Measurements from ENCODE around the gene DUSP8.

The DUSP8 gene

DNA sequence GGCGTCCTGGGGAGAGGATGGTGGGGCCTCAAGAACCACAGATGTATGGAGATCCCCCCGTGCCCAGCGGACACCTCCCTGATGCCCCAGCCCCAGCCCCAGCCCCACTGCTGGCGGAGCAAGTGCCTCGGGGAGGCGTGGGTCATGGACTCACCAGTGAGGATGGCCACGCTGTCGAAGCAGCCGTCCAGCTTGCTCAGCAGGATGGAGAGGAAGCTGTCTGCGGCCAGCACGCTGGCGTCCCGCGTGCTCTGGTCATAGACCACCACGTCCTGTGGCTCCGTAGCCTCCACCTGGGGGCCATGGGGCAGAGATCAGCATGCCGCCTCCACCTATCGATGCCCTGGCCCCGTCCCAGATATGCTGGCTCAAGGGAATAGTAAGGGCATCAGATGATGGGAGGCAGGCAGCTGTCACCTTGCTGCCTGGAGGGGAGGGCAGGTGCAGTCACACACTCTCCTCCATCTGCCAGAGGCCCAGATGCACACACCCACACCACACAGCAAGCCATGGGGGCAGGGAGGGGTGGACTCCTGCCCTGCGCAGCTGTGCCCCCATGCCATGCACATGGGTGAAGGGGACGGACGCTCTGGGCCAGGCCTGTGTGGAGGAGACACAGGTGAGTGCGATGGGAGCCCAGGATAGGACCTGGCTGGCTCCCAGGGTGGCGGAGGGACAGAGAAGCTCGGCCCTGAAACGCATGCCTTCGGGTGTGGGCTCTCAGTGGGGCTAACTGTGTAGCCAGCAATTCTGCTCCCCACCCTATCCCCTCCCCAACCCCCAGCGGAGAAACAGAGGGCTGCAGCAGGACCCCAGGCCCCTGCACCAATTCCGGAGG, 8.2 kb downstream of the DUSP8 start:
- Mint-ChIP-seq H3K4me3 (no peak overlapping the region), H3K27ac (no peak overlapping the region), H3K36me3 (no peaks in the 10 kb centered on the region), H3K9me3 (no peaks in the 10 kb centered on the region), H3K4me1 (peaks cover 5% of the 10 kb centered on the region), H3K27me3 (no peaks in the 10 kb centered on the region)

DNA sequence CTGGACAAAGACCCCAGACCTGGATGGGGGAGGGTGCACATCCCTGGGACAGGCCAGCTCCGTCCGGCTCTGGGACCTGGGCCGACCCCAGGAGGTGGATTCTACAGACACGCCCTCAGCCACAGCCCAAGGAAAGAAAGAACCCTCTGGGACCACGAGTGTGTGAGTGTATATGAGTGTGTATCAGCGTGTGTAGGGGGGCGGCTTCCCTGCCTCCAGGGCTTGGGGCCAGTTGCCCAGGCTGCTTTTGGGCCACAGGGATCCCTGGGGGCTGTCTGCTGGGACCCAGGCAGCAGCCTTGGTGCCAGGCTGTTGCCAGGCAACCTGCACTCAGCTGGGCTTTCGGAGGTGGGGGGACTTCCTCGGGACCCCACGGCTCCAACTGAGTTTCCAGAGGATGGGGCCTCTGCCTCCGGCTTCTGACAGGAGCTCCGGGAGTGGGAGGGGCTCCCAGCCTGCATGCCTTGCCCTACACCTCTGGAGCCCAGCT, 8.9 kb downstream of the DUSP8 start:
- Mint-ChIP-seq H3K27me3 (no peaks in the 10 kb centered on the region), H3K36me3 (no peaks in the 10 kb centered on the region), H3K4me1 (no peaks in the 10 kb centered on the region), H3K27ac (no peak overlapping the region), H3K4me3 (no peak overlapping the region), H3K9me3 (no peaks in the 10 kb centered on the region)

DNA sequence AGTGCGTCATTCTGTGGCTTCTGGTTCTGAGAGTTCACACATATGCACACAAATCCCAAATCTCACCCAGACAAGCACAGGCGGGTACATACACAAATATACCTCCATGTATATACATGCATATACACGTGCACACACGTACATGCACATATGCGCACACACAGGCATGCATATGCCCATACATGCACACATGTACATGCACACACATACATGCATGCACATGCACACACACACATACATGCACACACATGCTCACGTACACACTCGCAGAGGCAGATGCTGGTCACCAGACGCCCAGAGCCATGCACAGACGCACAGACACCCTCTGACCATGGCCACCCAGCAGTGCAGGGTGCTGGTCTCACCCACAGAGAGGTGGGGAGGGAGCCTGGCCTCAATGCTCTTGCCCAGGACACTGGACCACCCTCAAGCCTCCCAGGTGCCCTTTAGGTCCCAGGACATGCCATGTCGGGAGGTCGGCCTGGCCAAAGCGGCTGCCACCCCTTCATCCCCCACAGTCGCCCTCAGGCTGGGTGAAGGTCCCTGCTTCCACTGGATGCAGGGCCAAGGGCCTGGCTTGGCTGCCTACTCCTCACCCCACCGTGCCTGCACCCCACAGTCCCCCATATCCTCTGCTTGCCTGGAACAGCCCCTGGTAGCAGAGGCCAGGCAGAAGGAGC, 9.5 kb downstream of the DUSP8 start:
- Mint-ChIP-seq H3K9me3 (no peaks in the 10 kb centered on the region), H3K4me3 (no peak overlapping the region), H3K4me1 (no peaks in the 10 kb centered on the region), H3K36me3 (peaks cover 3% of the 10 kb centered on the region), H3K27ac (no peak overlapping the region), H3K27me3 (no peaks in the 10 kb centered on the region)

DNA sequence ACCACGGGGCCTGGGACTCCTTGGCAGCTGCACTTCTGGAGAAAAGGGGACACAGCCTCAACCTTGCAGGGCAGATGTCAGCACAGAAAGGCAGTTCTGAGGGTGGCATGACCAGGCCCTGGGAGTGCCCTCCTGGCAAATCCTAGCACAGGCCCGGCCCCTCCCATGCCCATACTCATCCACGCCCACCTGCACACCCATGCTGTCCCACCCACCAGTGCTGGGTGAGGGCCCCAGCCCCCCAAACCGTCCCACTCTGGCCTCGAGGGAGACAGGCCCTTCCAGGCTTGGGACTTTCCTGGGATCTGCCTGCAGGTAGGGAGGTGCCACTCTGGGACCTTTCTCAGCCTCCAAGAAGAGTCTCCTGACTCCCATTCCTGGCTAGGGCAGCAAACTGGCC, 10.1 kb downstream of the DUSP8 start:
- H3K4me3 Mint-ChIP-seq, result no peak overlapping the region
- H3K27ac Mint-ChIP-seq, result no peak overlapping the region
- H3K4me1 Mint-ChIP-seq, result no peaks in the 10 kb centered on the region
- no peaks in the 10 kb centered on the region for H3K9me3 Mint-ChIP-seq
- peaks cover 4% of the 10 kb centered on the region for H3K36me3 Mint-ChIP-seq
- H3K27me3 Mint-ChIP-seq, result no peaks in the 10 kb centered on the region

DNA sequence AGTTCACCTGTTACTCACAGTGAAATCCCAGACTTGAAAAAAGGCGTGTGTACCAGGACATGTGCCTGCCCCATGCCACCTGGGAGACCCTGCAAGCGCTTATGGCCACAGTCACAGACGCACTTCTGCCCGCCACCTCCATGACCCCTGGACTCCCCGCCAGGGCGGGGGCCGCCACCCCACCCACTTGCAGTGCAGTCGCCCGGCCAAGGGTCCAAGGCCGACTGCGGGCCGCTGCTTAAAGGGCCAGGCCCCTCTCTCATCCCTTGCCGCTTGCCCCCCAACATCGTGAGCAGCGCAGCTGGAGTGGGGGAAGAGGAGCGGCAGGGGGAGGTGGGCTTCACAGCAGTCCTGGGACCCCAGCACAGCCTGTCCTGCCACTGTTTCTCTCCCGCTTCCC, 10.8 kb downstream of the DUSP8 start:
- H3K27me3 Mint-ChIP-seq, result no peaks in the 10 kb centered on the region
- H3K36me3 Mint-ChIP-seq, result peaks cover 4% of the 10 kb centered on the region
- H3K4me1 Mint-ChIP-seq, result no peaks in the 10 kb centered on the region
- no peak overlapping the region for H3K27ac Mint-ChIP-seq
- H3K9me3 Mint-ChIP-seq, result no peaks in the 10 kb centered on the region
- H3K4me3 Mint-ChIP-seq, result no peak overlapping the region

DNA sequence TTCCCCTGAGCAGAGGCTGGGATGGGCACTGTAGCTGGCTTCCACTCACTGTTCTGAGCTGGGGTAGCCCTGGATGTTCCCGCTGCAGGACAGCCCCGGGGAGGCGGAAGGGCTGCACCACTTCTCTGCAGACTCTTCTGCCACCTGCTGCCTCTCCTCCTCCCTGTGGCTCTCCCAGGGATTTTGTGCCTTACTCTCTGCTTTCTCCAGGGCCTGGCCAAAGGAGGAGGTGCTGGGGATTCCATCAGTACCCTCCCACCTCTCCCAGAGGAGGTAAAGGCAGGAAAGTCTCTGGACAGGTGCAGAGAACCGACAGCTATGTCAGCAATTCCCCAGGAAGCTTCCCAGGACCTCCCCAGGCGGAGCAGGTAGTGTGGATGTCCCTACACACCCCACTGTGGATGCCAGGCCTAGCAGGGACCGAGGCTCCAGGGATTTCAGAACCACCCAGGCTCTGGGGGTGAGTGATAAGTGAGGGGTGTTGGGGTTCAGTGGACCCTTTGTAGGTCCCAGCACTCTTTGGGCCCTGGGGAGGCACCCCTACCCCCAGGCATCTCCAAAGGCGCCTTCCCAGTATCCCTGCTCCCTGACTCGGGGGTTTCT, 11.3 kb downstream of the DUSP8 start:
- H3K9me3 Mint-ChIP-seq, result no peaks in the 10 kb centered on the region
- no peaks in the 10 kb centered on the region for H3K27me3 Mint-ChIP-seq
- H3K4me3 Mint-ChIP-seq, result no peak overlapping the region
- H3K4me1 Mint-ChIP-seq, result no peaks in the 10 kb centered on the region
- H3K36me3 Mint-ChIP-seq, result peaks cover 4% of the 10 kb centered on the region
- H3K27ac Mint-ChIP-seq, result no peak overlapping the region

DNA sequence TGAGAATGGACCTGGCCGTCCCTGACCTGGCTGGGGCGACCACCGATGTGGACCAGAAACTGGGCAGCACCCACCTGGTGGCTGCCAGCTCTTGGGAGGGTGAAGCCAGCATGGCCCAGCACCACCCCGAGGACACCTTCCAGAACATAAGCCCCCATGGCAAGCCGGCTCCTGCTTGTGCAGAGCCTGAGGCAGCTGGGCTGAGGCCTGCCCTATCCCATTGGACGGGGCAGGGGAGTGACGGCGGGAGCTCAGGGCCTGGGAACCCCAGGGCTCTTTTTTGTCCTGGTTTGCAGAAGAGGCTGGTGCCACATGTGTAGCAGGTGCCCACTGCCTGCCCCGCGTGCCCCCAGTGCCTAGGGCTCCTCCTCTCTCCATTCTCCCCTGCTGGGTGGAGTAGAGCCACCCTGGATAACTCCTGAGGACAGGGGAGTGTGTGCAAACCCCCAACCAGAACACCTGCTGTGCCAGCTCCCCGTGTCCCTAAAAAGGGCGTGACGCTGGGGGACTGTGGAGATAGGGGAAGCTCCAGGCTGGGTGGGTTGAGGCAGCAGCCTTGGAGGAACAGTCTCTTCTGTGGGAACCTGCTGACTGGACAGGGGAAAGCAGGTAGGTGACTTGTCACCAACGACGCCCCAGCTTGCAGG, 11.9 kb downstream of the DUSP8 start:
- Mint-ChIP-seq H3K4me1 (no peaks in the 10 kb centered on the region), H3K27me3 (no peaks in the 10 kb centered on the region)

DNA sequence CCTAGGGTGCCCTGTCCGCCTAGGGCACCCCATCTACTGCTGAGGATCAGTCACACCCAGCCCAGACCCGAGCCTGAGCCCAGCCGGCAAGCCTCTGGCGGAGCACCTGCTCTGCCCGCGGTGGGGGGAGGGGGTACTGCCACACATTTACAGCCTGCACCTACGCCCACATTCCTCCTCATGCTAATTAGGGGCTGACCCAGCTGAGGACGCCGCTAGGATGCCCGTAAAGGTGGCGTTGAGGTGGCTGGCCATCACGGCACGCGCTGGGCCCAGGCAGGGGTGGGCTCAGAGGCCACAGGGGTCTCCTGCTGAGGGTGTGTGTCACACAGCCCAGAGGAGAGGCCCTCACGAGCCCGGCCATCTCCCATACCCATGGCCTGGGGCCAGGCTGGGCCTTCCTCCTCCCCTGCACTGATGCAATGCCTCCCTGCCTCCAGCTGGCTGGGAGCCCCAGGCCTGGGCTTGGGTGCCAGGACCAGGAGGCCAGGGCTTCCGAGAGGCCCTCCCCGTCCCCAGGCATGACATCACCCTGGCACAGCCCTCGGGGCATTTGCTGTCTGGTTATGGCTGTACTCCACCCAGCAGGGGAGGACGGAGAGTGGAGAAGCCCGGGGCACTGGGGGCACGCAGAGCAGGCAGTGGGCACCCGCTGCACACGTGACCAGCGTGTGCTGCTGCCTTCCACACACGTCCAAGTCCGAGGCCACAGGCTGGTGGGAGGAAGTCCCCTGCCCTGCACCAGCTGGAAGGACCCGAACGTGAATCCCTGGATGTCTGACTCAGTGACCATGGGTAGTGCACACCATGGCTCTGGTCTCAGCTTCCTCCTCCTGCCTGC, 12.7 kb downstream of the DUSP8 start:
- no peak overlapping the region for H3K27ac Mint-ChIP-seq
- H3K4me1 Mint-ChIP-seq, result no peaks in the 10 kb centered on the region
- peaks cover 1% of the 10 kb centered on the region for H3K27me3 Mint-ChIP-seq
- no peak overlapping the region for H3K4me3 Mint-ChIP-seq
- peaks cover 4% of the 10 kb centered on the region for H3K36me3 Mint-ChIP-seq
- no peaks in the 10 kb centered on the region for H3K9me3 Mint-ChIP-seq

More for the DNA sequence above, 11.9 kb downstream of the DUSP8 start:
- H3K9me3 Mint-ChIP-seq, result no peaks in the 10 kb centered on the region
- no peak overlapping the region for H3K27ac Mint-ChIP-seq
- peaks cover 4% of the 10 kb centered on the region for H3K36me3 Mint-ChIP-seq
- no peak overlapping the region for H3K4me3 Mint-ChIP-seq

DNA sequence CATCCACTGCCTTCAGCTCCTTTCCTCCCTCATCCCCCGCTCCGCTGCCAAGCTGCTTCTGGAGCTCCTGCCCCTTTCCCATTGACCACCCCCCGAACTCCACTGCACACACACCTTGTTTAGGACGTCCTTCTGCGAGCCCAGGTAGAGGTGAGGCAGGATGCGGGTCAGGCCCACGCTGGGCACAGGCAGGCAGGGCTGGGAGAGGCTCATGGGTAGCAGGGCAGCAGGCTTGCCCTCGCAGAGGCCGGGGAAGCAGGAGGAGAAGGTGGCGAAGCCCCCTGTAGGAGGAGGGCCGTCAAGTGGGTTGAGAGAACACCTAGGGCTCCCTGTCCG, 13.3 kb downstream of the DUSP8 start:
- Mint-ChIP-seq H3K36me3 (peaks cover 4% of the 10 kb centered on the region), H3K4me3 (no peak overlapping the region), H3K27ac (no peak overlapping the region), H3K4me1 (no peaks in the 10 kb centered on the region), H3K9me3 (no peaks in the 10 kb centered on the region), H3K27me3 (peaks cover 1% of the 10 kb centered on the region)

DNA sequence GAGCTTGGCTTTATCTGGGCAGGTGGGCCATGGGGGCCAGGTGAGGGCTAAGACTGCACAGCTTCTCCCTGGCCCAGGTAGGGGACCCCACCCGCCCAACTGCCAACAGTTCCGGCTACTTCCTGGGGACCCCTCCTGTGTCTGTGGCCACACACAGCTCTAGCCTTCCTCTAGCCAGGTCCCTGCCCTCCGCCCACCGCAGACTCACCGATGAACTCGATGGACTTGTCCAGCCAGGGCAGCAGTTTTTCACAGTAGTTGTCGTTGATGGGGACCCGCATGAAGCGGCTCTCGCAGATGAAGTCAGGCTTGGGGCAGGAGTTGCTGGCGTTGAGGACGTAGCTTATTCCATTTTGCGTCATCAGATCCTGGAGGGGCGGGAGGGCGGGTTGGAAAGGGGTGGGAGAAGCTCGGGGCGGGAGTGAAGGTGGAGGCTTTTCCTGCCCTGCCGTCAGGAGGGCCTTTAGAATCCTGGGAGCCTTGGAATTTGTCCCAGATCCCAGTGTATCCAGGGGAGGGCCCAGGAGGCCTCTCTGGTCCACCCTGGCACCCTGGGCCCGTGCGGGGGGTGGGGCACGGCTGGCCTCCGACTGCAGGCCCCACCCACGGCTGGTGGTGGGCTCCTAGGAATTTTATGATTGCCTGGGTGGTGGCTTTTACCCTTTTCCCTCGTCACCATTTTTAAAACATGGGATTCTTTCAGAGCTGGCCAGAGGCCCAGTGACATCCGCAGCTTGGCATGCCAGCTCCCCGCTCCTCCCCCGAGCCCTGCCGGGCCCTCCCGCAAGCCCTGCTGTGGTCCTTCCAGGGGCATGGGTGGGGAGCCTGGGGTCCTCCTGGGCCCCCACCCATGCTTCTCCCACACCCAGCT, 13.9 kb downstream of the DUSP8 start:
- peaks cover 4% of the 10 kb centered on the region for H3K36me3 Mint-ChIP-seq
- peaks cover 1% of the 10 kb centered on the region for H3K27me3 Mint-ChIP-seq
- no peak overlapping the region for H3K27ac Mint-ChIP-seq
- H3K4me1 Mint-ChIP-seq, result no peaks in the 10 kb centered on the region
- no peaks in the 10 kb centered on the region for H3K9me3 Mint-ChIP-seq
- H3K4me3 Mint-ChIP-seq, result no peak overlapping the region

DNA sequence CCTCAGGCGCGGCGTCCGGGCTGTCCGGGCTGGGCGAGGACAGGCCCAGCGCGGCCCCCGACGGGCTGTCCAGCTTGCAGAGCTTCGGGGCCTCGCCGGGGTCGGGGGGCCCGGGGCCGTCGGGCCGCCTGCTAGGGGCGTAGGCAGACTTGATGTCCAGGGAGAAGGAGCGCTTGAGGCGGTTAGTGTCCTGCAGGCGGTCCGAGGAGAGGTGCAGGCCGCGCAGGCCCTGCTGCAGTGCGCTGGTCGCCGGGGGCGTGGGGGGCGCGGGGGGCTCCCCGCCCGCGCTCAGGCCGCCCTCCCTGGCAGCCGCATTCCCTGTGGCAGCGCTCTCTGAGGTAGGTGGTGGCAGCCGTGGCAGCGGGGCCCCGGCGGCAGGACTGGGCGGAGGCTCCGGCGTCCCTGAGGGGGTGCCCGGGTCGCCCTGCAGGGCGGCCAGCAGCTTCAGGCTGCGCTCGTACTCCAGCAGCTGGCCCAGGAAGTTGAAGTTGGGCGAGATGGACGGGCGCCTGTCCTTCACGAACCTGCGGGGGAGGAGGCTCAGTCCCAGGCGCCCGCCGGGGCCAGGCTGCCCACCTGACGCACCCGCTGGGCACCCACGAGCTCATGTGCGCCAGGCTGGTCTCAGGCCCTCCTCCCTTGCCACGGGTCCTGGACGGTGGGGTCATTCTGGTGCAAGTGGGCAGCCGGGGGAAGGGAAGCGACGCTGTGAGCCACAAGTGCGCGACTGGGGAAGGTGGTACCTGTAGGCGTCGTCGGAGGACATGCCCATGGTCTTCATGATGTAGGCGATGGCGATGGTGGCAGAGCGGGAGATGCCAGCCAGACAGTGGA, 14.8 kb downstream of the DUSP8 start:
- no peaks in the 10 kb centered on the region for H3K4me1 Mint-ChIP-seq
- no peak overlapping the region for H3K4me3 Mint-ChIP-seq
- no peaks in the 10 kb centered on the region for H3K9me3 Mint-ChIP-seq
- peaks cover 4% of the 10 kb centered on the region for H3K36me3 Mint-ChIP-seq
- H3K27me3 Mint-ChIP-seq, result peaks cover 1% of the 10 kb centered on the region
- H3K27ac Mint-ChIP-seq, result no peak overlapping the region

DNA sequence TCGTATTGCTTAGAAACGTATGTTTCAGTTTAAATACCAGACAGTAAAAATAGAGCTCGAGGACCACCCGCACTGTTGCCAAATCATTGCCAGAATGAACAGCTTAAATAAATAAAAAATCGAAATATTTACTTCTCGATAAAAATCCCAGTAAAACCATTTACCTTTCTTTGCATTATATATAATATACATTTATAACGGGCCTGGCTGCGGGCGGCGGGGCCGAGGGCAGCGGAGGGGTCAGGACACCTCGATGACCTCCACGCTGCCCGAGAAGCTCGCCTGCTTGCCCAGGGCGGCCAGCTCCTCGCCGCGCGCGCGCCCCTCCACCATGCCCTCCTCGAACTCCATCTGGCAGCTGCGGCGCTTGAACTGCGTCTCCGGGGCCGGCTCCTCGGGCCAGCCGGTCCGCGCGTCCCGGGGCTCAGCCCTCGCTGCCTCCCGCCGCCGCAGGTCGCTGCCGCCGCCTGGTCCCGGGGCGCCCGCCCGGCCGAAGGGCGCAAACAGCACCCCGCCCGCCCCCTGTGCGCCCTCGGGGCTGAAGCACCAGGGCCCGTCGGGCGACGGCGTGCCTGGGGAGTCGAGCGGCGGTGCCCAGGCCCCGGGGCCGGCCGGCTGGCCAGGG, 15.7 kb downstream of the DUSP8 start:
- Mint-ChIP-seq H3K27me3 (peaks cover 1% of the 10 kb centered on the region), H3K36me3 (peaks cover 4% of the 10 kb centered on the region), H3K9me3 (no peaks in the 10 kb centered on the region), H3K27ac (no peak overlapping the region), H3K4me3 (no peak overlapping the region), H3K4me1 (no peaks in the 10 kb centered on the region)

DNA sequence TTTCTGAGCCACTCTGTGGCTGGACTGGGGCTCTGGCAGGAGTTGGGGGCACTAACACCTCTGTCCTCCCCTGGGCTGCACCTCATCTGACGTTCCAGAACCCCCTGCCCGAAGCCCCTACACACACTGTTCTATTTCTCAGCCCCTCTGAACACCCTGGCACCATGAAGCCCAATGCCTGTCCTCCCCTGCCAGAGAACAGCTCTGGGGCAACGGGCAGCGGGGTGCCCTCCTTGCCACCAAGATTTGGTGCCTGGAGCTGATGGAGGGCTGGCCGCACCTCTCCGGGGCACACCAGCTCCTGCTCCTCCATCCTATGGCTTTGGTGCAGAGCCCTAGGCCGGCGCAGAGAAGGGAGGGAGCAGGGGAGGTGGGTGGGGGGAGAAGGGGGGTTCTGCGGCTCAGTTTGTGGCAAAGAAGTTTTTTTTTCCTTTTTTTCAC, 16.3 kb downstream of the DUSP8 start:
- no peaks in the 10 kb centered on the region for H3K9me3 Mint-ChIP-seq
- H3K27ac Mint-ChIP-seq, result no peak overlapping the region
- H3K36me3 Mint-ChIP-seq, result peaks cover 4% of the 10 kb centered on the region
- H3K27me3 Mint-ChIP-seq, result peaks cover 1% of the 10 kb centered on the region
- H3K4me3 Mint-ChIP-seq, result no peak overlapping the region
- H3K4me1 Mint-ChIP-seq, result no peaks in the 10 kb centered on the region
